Duodenal mucosa (tissue), 2 donors: ENCODE results near the gene MTHFD2L.

Source experiments
- H3K27ac ChIP-seq: one replicate; pipeline ENCODE4 v1.7.0; 2013; ENCODE audit warnings: low read depth, low read length
- H3K27me3 ChIP-seq, 2 donors: one replicate each; pipeline ENCODE4 v1.7.0; 2013; ENCODE audit warnings: low read length in 2 of 2, control low read depth in 1 of 2; ENCODE audit not compliant: insufficient read depth in 2 of 2, control insufficient read depth in 1 of 2
- H3K36me3 ChIP-seq, 2 donors: one replicate each; pipeline ENCODE4 v1.7.0; 2013; ENCODE audit warnings: low read length in 2 of 2, control low read depth in 1 of 2; ENCODE audit not compliant: insufficient read depth in 2 of 2, control insufficient read depth in 1 of 2
- H3K4me1 ChIP-seq, 2 donors: one replicate each; pipeline ENCODE4 v1.7.0; 2013; ENCODE audit warnings: low read length in 2 of 2, control low read depth in 1 of 2; ENCODE audit not compliant: insufficient read depth in 2 of 2, control insufficient read depth in 1 of 2
- H3K4me3 ChIP-seq, 2 donors: one replicate each; pipeline ENCODE4 v1.7.0; 2013; ENCODE audit warnings: low read length in 2 of 2, low read depth in 1 of 2
- H3K9ac ChIP-seq, 2 donors: one replicate each; pipeline ENCODE4 v1.7.0; 2013; ENCODE audit warnings: low read length in 2 of 2, low read depth in 1 of 2
- H3K9me3 ChIP-seq, 2 donors: one replicate each; pipeline ENCODE4 v1.7.0; 2013; ENCODE audit warnings: low read length in 2 of 2, control low read depth in 1 of 2; ENCODE audit not compliant: control insufficient read depth in 1 of 2

The MTHFD2L gene

GRCh38 chr4:74323663-74324062 lies 165.7 kb downstream of the MTHFD2L start:
- H3K27me3 ChIP-seq, result no peaks in the 10 kb centered on the region
- H3K36me3 ChIP-seq, result no peaks in the 10 kb centered on the region
- no peak overlapping the region for H3K4me3 ChIP-seq
- no peaks in the 10 kb centered on the region for H3K9me3 ChIP-seq
- no peak overlapping the region for H3K27ac ChIP-seq
- no peaks in the 10 kb centered on the region for H3K4me1 ChIP-seq
- no peak overlapping the region for H3K9ac ChIP-seq

- H3K9ac ChIP-seq, result no peak overlapping the region
- H3K9me3 ChIP-seq, result no peaks in the 10 kb centered on the region
- no peaks in the 10 kb centered on the region for H3K27me3 ChIP-seq
- no peak overlapping the region for H3K27ac ChIP-seq
- no peak overlapping the region for H3K4me3 ChIP-seq
- H3K4me1 ChIP-seq, result no peaks in the 10 kb centered on the region
- H3K36me3 ChIP-seq, result no peaks in the 10 kb centered on the region
These were observed 166.3 kb downstream of the MTHFD2L start for GRCh38 chr4:74324262-74324661.

GRCh38 chr4:74325886-74326285 lies 168.0 kb downstream of the MTHFD2L start:
- Histone ChIP-seq H3K36me3 (no peaks in the 10 kb centered on the region), H3K9me3 (no peaks in the 10 kb centered on the region), H3K4me3 (no peak overlapping the region), H3K4me1 (no peaks in the 10 kb centered on the region), H3K9ac (no peak overlapping the region), H3K27ac (no peak overlapping the region), H3K27me3 (no peaks in the 10 kb centered on the region)

GRCh38 chr4:74327762-74328161 lies 169.8 kb downstream of the MTHFD2L start:
- Histone ChIP-seq H3K36me3 (no peaks in the 10 kb centered on the region), H3K9ac (no peak overlapping the region), H3K4me1 (no peaks in the 10 kb centered on the region), H3K4me3 (no peak overlapping the region), H3K27ac (no peak overlapping the region), H3K9me3 (no peaks in the 10 kb centered on the region), H3K27me3 (no peaks in the 10 kb centered on the region)

GRCh38 chr4:74328501-74328900 lies 170.6 kb downstream of the MTHFD2L start:
- no peak overlapping the region for H3K4me3 ChIP-seq
- no peaks in the 10 kb centered on the region for H3K4me1 ChIP-seq
- no peaks in the 10 kb centered on the region for H3K9me3 ChIP-seq
- H3K9ac ChIP-seq, result no peak overlapping the region
- no peak overlapping the region for H3K27ac ChIP-seq
- no peaks in the 10 kb centered on the region for H3K27me3 ChIP-seq
- H3K36me3 ChIP-seq, result no peaks in the 10 kb centered on the region

GRCh38 chr4:74329307-74329706 lies 171.4 kb downstream of the MTHFD2L start:
- Histone ChIP-seq H3K4me3 (no peak overlapping the region), H3K9ac (no peak overlapping the region), H3K36me3 (no peaks in the 10 kb centered on the region)

GRCh38 chr4:74330295-74330750 lies 172.4 kb downstream of the MTHFD2L start:
- Histone ChIP-seq H3K4me1 (no peaks in the 10 kb centered on the region), H3K9ac (no peak overlapping the region), H3K9me3 (no peaks in the 10 kb centered on the region), H3K27me3 (no peaks in the 10 kb centered on the region), H3K27ac (no peak overlapping the region), H3K4me3 (no peak overlapping the region), H3K36me3 (no peaks in the 10 kb centered on the region)

More at GRCh38 chr4:74329307-74329706, 171.4 kb downstream of the MTHFD2L start:
- Histone ChIP-seq H3K27me3 (no peaks in the 10 kb centered on the region), H3K4me1 (no peaks in the 10 kb centered on the region), H3K9me3 (no peaks in the 10 kb centered on the region), H3K27ac (no peak overlapping the region)

GRCh38 chr4:74331252-74331651 lies 173.3 kb downstream of the MTHFD2L start:
- Histone ChIP-seq H3K4me3 (no peak overlapping the region), H3K36me3 (no peaks in the 10 kb centered on the region), H3K4me1 (no peaks in the 10 kb centered on the region), H3K9me3 (no peaks in the 10 kb centered on the region), H3K27ac (no peak overlapping the region), H3K9ac (no peak overlapping the region), H3K27me3 (no peaks in the 10 kb centered on the region)

GRCh38 chr4:74331944-74332343 lies 174.0 kb downstream of the MTHFD2L start:
- H3K9ac ChIP-seq, result no peak overlapping the region
- H3K27me3 ChIP-seq, result no peaks in the 10 kb centered on the region
- no peak overlapping the region for H3K4me3 ChIP-seq
- H3K4me1 ChIP-seq, result no peaks in the 10 kb centered on the region
- no peak overlapping the region for H3K27ac ChIP-seq
- H3K9me3 ChIP-seq, result no peaks in the 10 kb centered on the region
- H3K36me3 ChIP-seq, result no peaks in the 10 kb centered on the region

- no peaks in the 10 kb centered on the region for H3K36me3 ChIP-seq
- H3K27me3 ChIP-seq, result no peaks in the 10 kb centered on the region
- no peaks in the 10 kb centered on the region for H3K9me3 ChIP-seq
- H3K4me1 ChIP-seq, result no peaks in the 10 kb centered on the region
- no peak overlapping the region for H3K4me3 ChIP-seq
- no peak overlapping the region for H3K27ac ChIP-seq
- no peak overlapping the region for H3K9ac ChIP-seq
These were observed 176.7 kb downstream of the MTHFD2L start for GRCh38 chr4:74334636-74335035.
